Coronary artery (tissue), 2 donors: Measurements from ENCODE around the gene C4orf54.

Experiments used
- DNase-seq: peaks from one replicate; pipeline ENCODE4 v3.0.0-alpha.2; 2017; ENCODE audit warnings: low spot score
- H3K27ac ChIP-seq, 2 donors: fragments of 200-600 bp; sonication (generic); one replicate each; pipeline ENCODE4 v1.5.1; 2016 to 2019
- H3K4me3 ChIP-seq: fragments of 200-600 bp; sonication (generic); 2 replicates; pipeline ENCODE4 v1.5.1; 2016; ENCODE audit warnings: mild to moderate bottlenecking, moderate library complexity
- CTCF ChIP-seq: fragments of 200-600 bp; sonication (generic); IDR thresholded peaks from one replicate; pipeline ENCODE4 v1.5.1; 2019; ENCODE audit warnings: antibody characterized with exemption

Gene C4orf54

DNA sequence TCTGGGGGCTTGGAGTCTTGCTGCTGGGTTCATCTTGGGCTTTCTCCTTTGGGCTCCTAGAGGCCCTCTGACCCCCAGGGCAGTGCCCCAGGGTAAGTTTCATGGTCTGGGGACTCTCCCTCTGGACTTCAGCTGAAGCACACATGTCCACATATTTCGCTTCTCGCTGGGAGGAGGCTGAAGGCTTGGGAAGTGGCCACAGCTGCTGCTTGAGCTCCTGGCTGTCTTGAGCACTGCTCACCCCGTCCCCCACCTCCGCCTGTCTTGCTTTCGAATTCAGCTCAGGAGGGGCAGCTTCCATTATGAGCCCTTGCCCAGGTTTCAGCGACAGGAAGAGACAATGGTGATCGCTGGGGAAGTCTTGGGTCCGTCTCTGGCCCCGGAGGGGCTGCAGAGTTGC, 3.7 kb downstream of the C4orf54 start:
- Histone ChIP-seq H3K4me3 (no peak overlapping the region), H3K27ac (no peak overlapping the region)
- no peak for TF ChIP-seq CTCF
- DNase-seq: no peak

GRCh38 chr4:99652596-99653436, 4.8 kb downstream of the C4orf54 start:
- Histone ChIP-seq H3K4me3 (no peak overlapping the region), H3K27ac (no peak overlapping the region)
- TF ChIP-seq CTCF: no peak
- no peak for DNase-seq

- Histone ChIP-seq H3K4me3 (no peak overlapping the region), H3K27ac (no peak overlapping the region)
- TF ChIP-seq CTCF: no peak
- no peak for DNase-seq
Observed at GRCh38 chr4:99651811-99652485, 5.7 kb downstream of the C4orf54 start.

DNA sequence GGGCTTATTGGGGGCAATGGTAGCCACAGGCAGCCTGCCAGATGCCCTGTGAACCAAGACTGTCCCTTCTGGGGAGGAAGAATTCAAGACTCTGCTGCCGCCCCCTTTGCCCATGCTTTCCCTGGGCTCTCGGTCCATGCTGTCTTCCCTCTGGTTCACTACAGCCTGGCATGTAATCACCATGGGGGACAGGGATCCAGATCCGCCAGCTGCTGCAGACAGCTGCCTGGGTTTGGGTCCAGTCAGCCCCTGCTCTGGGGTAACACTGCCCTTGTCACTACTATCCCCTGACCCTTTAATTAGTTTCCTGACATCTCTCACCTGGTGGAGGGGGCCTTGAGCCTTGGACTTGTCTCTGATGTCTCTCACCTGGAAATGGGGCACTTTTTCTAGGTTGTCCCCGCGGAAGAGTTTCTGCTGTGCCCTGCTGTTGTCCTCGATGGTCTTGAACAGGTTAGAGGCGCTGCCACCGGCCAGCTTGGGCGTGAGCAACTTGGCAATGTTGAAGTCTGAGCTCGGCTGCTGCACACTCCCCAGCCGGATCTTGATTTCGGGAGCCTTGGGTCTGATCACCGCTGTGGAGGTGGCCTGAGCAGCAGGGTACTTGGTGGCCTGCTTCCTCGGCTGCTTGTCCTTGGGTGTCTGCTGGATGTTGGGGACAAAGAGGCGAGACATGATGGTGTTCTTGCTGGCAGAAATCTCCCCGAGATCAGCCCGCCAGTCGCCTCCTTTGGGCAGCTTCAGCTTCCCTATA, 6.4 kb downstream of the C4orf54 start:
- no peak overlapping the region for H3K27ac ChIP-seq
- no peak for TF ChIP-seq CTCF
- no peak for DNase-seq
- H3K4me3 ChIP-seq: no peak overlapping the region

DNA sequence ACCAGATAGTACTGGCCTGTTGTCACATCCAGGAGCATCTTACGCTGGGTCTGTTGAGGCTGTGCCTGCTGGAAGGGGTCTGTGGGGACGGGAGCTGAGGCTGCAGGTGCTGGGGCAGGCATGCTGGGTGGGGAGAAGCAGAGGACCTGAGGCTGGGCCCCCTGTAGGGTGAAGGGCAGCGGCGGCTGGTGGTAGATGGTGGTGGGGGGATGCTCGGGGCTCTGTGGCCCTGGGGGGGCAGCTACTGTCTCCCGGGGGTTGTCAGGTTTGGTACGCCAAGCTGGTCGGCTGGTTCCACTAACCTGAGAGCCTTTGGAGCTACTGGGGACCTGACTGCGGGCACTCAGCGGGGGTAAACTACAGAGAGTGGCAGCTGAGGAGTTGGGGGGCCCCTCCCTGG, 7.8 kb downstream of the C4orf54 start:
- H3K4me3 ChIP-seq: no peak overlapping the region
- TF ChIP-seq CTCF: no peak
- no peak for DNase-seq
- H3K27ac ChIP-seq: no peak overlapping the region

- no peak for DNase-seq
- TF ChIP-seq CTCF: no peak
- Histone ChIP-seq H3K4me3 (no peak overlapping the region), H3K27ac (no peak overlapping the region)
Observed at GRCh38 chr4:99649208-99649607, 8.4 kb downstream of the C4orf54 start.
